GM18909 (cell line): Measurements from ENCODE around the gene WWC1.
"Not testable (repeated sequence)": the region's sequence is repeated elsewhere in the genome, so short reads cannot be mapped to it uniquely, and the experiment has no call there.

Source experiments
- ATAC-seq: cut with Tn5 transposase; IDR thresholded peaks from one replicate; pipeline ENCODE4 v1.9.1; 2021; ENCODE audit warnings: mild to moderate bottlenecking; ENCODE audit not compliant: unreplicated experiment, poor library complexity

Gene WWC1

DNA sequence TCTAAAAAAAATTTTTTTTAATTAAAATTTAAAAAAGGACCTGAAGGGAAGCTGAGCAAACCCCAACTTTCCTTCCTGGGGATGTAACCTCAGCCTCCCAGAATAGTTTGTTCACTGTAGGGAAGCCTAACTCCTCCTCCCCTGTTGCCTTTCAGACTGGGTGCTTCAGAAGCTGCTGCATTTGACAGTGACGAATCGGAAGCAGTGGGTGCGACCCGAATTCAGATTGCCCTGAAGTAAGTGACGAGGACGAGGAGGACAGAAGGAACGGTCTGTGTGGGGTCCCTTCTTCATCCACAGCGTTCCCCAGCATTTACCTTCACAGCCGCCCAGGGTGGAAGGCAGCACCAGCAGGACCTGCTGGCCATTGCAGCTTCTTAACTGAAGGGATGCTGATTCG is 137.1 kb downstream of the WWC1 start:
- ATAC-seq, result no peak

DNA sequence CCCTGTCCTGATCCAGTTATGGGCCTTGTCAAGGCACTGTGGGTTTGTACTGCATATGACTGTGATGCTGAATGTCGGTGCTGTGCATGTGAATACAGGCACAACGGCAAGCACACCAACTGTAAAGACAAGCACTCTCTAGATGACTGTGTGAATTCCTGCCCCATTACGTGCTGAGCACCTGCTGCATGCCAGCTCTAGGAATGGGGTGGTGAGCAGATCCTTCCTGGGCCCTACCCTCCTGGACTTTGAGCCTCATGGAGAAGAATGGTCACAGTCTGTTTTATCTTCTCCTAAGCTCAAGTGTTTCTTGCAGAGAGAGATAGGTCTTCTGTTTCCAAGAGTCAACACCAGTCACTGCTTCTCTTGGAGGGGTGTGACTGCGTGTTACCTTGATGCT is 138.9 kb downstream of the WWC1 start:
- ATAC-seq, result no peak

DNA sequence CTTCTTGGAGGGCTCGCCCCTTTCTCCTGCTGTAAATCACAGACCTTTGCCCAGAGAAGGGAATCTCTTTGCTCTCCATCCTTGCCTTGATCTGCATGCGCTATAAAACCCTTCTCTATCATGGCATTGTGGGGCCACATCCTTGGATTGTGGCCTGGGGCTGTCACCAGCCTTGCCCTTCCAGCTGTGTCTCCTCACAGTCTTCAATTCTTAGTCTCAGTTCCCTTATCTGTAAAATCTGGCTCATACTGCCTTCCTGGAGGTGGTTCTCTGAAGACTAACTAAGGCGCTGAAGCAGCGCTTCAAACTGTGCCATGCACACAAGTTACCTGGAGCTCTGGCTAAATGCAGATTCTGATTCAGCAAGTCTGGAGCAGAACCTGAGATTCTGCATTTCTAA is 141.5 kb downstream of the WWC1 start:
- ATAC-seq, result no peak

DNA sequence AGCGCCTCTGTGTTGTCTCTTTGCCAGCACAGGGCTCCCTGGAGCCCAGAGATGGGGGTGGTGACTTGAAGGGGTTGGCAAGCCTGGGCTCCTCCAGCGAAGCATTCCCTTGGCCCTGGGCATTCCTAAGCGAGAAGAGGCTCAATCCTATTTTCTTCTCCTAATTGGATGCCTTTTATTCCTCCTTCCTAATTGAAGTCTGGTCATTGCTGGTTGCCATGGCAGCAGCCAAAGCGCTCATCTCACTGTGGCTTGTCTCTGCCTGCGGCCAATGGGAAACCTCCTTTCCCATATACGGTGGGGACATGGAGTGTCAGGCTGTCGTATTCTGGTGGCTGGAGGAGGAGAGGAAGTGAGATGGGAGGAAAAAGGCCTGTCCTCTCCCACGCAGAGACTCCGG is 142.6 kb downstream of the WWC1 start:
- ATAC-seq, result no peak

DNA sequence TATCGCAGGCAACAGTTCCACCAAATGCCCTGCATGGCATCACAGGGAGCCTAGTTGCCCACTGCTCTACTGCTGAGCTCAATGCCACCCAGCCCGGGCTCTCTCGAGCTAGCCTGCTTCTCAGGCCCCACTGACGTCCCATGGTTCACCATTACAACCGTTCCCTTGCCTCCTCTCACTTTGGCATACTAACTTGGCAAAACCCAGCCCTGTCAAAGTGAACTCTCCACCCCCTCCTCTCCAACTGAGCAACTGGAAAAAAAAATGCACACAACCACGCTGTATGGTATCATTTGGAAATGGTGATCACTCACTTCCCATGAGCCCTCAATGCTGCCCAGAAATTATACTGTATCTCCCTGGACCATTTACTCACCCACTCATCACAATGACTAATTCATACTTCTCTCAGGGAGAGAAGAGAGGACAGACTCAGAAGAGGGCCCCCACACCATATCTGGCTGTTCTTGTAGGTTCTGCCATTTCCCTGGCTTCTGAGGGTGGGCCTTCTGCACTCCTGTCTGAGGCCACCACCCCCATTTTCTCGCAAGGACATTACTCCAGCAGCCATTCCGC is 143.4 kb downstream of the WWC1 start:
- no peak for ATAC-seq

DNA sequence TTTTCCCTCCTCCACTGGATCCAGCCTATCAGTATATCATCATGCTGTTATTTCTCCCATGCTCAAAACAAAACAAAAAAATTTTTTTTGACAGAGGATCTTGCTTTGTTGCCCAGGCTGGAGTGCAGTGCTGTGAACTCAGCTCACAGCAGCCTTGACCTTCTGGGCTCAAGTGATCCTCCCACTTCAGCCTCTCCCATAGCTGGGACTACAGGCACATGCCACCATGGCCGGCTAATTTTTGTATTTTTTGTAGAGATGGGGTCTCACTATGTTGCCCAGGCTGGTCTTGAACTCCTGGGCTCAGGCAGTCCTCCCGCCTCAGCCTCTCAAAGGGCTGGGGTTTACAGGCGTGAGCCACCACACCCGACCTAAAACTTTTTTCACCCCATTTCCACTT is 143.9 kb downstream of the WWC1 start:
- ATAC-seq, result not testable (repeated sequence)

DNA sequence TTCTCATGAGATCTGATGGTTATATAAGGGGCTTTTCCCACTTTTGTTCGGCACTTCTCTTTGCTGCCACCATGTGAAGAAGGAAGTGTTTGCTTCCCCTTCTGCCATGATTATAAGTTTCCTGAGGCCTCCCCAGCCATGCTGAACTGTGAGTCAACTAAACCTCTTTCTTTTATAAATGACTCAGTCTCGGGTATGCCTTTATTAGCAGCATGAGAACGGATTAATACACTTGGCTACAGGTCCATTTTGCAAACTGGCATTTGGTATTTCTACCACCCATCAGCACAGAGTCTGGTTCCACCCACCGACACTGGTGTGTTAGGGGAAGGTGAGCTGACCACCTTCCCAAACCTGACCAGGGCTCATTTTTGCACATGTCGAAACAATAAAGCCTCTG is 146.9 kb downstream of the WWC1 start:
- no peak for ATAC-seq

DNA sequence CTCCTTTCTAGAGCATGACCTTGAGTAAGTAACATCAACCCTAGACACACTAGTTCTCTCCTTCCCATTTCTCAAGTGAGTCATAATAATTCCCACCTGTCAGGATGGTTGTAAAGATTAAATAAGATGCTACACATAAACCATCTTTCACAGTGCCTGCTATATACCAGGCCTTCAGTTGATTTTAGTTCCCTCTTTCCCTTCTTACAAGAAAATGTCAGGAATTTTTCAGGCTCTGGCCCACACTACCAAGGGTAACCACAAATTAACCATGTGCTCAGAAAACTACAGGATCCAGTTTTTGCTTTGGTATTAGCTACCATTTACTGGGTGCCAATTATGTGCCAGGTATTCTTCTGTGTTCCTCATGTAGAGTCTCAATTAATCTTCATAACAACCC is 152.1 kb downstream of the WWC1 start:
- no peak for ATAC-seq

DNA sequence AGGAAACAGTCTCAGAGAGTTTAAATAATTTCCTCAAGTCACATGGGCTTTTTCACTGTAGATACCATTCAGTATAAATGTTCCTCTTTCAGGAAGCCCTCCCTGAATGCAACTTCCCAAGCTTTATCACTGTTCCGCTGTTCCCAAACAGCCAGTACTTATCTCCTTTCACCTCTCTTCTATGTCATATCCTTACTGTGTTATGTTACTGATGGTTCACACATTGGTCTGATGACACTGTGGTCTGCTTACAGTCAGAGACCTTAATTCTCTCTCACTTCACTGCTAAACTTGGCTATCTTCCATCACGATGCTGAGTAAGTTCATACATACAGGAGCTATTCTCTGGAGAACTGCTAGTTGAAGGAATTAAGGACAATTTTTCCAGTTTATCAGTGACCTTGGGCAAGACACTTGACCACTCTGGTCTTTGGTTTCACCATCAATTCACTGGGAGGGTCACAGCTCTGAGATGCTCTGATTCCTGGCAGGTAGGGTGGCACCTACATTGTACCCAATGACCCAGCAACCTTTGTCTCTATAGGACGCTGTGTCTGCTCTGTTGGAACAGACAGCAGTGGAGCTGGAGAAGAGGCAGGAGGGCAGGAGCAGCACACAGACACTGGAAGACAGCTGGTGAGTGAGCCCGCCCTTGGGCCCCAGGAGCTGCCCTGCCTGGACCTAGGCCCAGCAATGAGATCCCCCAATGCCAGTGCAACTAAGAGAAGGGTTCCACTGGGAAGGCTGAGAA is 152.7 kb downstream of the WWC1 start:
- ATAC-seq, result no peak

DNA sequence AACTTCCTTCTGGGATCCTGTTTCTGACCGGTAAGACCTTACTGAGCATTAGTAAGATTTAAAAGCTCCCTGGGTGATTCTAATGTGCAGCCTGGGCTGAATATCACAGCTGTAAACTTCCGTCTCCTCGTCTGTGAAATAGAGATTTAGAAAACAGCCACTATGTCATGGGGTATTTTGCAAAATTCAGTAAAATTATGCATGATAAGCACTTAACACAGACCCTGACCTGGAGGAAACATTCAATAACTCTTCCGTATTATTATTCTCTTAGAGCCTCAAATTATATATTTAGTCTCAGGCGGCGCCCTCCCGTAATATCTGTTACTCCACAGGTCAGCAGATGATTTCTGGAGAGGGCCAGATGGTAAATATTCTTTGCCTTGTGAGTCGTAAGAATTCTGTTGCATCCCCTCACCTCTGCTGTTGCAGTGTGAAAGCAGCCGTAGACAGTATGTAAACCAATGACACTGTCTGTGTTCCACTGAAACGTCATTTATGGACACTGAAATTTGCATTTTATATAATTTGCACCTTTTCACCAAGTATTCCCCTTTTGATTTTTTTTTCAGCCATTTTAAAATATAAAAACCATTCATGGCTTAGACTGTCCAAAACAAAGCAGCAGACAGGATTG is 155.7 kb downstream of the WWC1 start:
- no peak for ATAC-seq

DNA sequence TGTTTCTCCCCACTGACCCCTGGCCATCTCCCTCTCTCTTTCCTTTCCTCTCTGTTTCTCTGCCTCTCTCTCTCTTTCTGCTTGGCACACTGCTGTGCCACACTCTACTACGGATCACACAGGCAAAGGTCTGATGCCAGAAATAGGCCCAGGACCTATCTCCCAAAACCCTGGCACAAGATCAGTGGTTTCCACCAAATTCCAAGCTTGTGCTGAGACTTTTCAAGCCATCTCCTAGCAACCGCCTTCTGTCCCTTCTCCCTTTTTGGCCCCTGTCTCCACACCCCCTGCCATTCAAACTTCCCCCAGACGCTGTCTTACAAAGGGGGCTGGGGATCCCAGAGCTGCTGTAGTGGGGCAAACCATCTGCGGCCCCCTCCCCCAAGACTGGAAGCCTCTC is 156.4 kb downstream of the WWC1 start:
- ATAC-seq, result no peak

DNA sequence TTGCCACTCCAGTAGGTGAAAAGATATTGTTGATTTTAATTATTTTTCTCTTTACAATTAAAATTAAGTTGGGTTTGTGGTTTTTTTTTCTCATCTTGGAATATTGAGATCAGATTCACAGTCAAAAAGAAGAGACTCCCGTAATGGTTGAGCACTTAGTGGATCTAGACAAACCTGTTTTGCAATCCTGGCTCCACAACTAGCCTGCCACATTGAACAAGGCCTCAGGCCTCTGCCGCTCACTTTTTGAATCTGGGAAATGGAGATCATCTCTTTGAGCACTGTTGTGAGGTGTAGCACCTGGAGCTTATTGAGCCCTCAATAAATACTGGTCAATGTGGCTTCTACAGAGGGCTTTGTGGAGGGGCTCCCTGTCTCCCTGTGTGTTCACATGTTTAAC is 157.7 kb downstream of the WWC1 start:
- no peak for ATAC-seq

DNA sequence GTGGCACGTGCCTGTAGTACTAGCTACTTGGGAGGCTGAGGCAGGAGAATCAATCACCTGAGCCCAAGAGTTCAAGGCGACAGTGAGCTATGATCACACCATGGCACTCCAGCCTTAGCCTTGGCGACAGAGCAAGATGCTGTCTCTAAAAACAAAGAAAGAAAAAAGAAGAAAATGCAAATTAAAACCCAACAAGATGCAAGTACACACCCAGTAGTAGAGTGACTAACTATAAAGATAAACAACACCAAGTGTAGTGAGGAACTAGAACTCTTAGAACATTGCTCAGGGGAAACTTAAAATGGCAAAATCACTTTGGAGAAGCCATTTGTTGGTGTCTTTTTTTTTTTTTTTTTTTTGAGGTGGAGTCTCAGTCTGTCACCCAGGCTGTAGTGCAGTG is 160.1 kb downstream of the WWC1 start:
- no peak for ATAC-seq

DNA sequence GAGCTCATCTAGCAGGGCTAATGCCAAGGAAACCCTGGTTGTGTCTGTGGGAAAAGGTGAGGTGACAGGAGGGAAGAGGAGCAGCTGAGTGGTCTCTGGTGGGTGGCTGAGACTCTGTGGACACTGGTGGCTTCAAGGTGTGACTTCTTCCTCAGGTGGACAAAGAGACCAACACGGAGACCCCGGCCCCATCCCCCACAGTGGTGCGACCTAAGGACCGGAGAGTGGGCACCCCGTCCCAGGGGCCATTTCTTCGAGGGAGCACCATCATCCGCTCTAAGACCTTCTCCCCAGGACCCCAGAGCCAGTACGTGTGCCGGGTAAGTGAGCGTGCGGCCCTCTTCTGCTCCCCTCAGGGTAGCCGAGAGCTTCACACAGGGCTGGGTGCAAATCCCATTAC is 163.8 kb downstream of the WWC1 start:
- no peak for ATAC-seq

DNA sequence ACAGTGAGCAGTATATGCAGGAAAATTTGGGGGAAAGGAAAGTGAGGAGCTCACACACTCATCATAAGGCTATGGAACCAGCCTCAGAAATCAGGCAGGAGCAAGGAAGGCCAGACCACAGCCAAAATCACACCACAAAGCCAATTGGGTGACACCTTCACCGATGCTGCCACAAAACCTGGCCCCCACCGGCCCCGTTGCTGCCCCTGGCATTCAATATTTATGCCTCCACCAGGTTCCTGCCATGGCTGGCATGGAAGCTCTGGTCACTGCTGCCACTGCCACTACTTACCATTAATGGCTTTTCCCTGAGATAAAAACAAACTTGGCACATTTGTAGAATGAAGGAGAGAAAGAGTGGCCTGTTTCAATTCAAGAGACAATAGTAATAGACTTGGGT is 166.1 kb downstream of the WWC1 start:
- no peak for ATAC-seq

DNA sequence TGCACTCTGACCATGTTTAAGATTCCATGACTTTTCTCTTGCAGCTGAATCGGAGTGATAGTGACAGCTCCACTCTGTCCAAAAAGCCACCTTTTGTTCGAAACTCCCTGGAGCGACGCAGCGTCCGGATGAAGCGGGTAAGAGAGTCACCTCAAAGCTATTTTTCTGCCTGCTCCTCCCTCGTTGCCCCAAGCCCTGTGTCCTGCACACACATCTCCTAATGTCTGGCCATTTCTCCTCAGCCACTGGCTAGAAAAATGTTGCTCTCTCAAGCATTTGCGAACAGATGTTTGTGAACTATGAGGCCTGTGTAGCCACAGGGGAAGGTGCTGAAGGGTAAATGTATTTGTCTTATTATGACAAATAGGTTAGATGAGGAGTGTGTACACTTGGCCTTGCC is 169.2 kb downstream of the WWC1 start:
- ATAC-seq, result no peak

DNA sequence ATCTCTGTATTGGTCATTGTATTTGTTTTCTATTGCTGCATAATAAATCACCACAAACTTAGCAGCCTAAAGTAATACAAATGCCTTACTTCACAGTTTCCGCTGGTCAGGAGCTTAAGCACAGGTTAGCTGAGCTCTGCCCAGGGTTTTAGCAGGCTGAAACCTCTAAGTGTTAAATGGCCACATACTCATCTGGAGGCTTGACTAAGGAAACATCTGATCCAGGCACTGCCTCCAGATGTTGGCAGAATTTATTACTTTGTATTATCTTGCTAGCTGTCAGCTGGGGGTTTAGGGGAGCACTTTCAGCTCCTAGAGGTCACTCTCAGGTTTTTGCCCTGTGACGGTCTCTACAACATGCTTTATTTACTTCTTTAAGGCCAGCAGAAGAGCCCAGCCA is 171.6 kb downstream of the WWC1 start:
- ATAC-seq, result no peak

DNA sequence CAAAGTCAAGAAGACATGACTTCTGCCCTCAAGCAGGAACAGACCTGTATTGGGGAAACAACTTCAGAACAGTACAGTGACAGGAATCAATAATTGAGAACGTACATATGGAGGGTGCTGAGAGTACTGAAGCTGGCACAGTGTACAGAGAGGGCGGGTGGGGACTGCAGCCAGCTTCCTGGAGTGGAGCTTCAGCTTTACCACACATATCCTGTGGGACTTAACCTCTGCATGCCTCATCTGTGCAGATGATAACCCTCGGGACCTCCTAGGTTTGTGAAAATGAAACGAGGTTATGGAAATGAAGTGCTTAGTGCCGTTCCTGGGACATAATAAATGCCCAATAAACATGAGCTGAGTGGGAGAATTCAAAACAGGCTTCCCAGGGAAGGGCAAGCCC is 172.8 kb downstream of the WWC1 start:
- no peak for ATAC-seq

DNA sequence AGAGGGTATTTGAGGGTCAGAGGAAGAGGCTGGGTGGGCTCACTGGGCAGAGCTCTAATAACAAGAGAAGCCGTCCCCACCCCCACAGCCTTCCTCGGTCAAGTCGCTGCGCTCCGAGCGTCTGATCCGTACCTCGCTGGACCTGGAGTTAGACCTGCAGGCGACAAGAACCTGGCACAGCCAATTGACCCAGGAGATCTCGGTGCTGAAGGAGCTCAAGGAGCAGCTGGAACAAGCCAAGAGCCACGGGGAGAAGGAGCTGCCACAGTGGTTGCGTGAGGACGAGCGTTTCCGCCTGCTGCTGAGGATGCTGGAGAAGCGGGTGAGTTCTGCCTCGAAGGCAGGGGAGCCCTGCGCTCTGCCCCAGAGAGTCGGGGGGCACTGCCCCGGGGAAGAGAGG is 173.2 kb downstream of the WWC1 start:
- ATAC-seq, result no peak

DNA sequence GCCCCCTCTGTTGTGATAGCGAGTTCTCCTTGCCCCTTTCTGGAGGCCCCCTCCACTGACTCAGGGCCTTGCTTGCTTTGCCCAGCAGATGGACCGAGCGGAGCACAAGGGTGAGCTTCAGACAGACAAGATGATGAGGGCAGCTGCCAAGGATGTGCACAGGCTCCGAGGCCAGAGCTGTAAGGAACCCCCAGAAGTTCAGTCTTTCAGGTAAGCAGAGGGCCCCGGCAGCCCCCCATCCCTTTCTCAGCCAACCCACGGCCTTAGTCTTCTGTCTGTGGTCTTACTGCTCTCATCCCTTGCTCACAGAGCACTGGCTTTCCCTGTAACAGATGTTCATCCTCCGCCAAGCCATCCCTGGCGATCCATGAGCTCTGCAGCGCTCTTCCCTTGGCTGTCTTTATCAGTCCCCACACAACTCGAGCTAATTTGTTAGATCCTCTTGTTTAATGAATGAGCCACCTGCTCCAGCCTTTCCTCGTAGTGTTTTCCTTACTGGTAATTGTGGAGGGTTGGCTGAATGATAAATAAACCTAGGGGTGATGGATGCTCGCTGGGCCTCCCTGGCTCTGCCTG is 176.4 kb downstream of the WWC1 start:
- no peak for ATAC-seq

DNA sequence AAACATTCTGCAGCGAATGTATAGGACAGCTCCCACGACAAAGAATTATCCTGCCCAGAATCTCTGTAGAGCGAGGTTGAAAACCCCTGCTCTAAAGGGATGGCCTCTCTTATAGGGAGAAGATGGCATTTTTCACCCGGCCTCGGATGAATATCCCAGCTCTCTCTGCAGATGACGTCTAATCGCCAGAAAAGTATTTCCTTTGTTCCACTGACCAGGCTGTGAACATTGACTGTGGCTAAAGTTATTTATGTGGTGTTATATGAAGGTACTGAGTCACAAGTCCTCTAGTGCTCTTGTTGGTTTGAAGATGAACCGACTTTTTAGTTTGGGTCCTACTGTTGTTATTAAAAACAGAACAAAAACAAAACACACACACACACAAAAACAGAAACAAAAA is 177.4 kb downstream of the WWC1 start:
- no peak for ATAC-seq

DNA sequence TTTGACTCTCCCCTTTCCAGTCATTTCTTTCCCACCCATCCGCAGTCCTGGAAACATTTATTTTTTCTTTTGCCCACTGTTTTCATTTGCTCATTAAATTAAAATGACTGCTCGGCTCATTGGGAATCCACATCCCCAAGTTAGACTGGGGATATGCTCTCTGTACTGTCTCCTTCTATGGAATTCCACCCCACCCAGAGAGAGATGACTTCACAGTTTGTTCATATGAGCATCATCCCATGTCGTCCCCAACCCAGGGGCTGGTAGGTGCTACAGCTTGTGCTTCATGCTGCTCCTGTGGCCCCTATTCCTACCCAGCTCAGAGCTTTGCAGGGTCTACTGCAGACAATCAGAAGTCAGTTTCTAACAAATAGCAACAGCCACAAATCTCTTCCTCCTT is 178.4 kb downstream of the WWC1 start:
- ATAC-seq, result no peak
